ENCODE measurements around the gene SLC25A1. TPM values are rescaled to one million over a fixed set of nuclear protein-coding genes. Genes with fewer than 3 reads are reported as not detected.

SLC25A1 gene
- total and polyA plus RNA-seq, 4 donors: 36.3 to 95.8 (median 48.6) TPM

DNA sequence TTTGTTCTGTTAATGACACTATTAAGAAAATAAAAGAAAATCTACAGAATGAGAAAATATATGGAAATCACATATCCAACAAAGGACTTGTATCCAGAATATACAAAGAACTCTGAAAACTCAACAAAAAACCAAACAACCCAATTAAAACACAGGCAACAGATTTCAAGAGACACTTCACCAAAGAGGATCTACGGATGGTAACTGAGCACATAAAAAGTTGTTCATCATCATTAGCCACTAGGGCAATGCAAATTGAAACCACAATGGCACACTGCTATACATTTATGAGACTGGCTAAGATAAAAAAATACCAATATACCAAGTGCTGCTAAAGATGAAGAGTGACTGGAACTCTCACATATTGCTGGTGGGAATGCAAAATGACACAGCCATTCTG, 34.5 kb upstream of the SLC25A1 start:
- ATAC-seq (ENCODE audit: insufficient read depth, low FRiP score) (no peak), DNase-seq (no peak)
- Histone ChIP-seq H3K27ac (ENCODE audit: low read depth in 1 of 2, low read length in 1 of 2) (no peak overlapping the region), H3K9ac (ENCODE audit: insufficient read depth in 1 of 2, low read length in 2 of 2) (no peak overlapping the region), H3K36me3 (ENCODE audit: control insufficient read depth in 4 of 4, insufficient read depth in 4 of 4, low read length in 4 of 4) (peaks cover 0 to 5% (median 3%) of the 10 kb centered on the region in 4 donors), H3K4me1 (ENCODE audit: control insufficient read depth in 5 of 5, insufficient read depth in 5 of 5, low read length in 5 of 5) (peaks cover 0 to 21% (median 4%) of the 10 kb centered on the region in 5 donors), H3K9me3 (ENCODE audit: control insufficient read depth in 4 of 4, insufficient read depth in 3 of 4, low read length in 3 of 4) (no peaks in the 10 kb centered on the region), H3K27me3 (ENCODE audit: control insufficient read depth in 3 of 3, insufficient read depth in 3 of 3, low read length in 2 of 3) (no peaks in the 10 kb centered on the region), H3K4me3 (no peak overlapping the region)
- TF ChIP-seq, protein P1, sequence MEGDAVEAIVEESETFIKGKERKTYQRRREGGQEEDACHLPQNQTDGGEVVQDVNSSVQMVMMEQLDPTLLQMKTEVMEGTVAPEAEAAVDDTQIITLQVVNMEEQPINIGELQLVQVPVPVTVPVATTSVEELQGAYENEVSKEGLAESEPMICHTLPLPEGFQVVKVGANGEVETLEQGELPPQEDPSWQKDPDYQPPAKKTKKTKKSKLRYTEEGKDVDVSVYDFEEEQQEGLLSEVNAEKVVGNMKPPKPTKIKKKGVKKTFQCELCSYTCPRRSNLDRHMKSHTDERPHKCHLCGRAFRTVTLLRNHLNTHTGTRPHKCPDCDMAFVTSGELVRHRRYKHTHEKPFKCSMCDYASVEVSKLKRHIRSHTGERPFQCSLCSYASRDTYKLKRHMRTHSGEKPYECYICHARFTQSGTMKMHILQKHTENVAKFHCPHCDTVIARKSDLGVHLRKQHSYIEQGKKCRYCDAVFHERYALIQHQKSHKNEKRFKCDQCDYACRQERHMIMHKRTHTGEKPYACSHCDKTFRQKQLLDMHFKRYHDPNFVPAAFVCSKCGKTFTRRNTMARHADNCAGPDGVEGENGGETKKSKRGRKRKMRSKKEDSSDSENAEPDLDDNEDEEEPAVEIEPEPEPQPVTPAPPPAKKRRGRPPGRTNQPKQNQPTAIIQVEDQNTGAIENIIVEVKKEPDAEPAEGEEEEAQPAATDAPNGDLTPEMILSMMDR (IDR thresholded peaks at IDR 0.05; ENCODE audit: control extremely low read depth, extremely low read depth): no peak
- WGBS, 2 donors: 80 to 96% methylated on average over 1 of the region's 1 CpG

DNA sequence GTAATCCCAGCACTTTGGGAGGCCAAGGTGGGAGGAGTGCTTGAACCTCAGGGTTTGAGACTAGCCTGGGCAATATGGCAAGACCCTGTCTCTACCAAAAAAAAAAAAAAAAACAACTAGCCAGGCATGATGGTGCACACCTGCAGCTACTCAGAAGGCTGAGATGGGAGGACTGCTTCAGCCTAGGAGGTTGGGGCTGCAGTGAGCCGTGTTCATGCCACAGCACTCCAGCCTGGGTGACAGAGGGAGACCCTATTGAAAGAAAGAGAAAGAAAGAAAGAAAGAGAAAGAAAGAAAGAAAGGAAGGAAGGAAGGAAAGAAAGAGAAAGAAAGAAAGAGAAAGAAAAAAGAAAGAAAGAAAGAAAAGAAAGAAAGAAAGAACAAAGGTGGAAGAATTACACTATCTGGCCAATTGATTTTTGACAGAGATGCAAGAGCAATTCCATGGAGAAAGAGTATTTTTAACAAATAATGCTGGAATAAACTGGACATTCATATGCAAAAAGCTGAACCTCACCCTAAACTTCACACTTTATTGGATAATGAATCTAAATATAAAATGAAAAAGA, 33.9 kb upstream of the SLC25A1 start:
- TF ChIP-seq, protein P1 (IDR thresholded peaks at IDR 0.05; ENCODE audit: control extremely low read depth, extremely low read depth): no peak
- 92 to 98% methylated on average over 1 of the region's 1 CpG for WGBS, 2 donors

DNA sequence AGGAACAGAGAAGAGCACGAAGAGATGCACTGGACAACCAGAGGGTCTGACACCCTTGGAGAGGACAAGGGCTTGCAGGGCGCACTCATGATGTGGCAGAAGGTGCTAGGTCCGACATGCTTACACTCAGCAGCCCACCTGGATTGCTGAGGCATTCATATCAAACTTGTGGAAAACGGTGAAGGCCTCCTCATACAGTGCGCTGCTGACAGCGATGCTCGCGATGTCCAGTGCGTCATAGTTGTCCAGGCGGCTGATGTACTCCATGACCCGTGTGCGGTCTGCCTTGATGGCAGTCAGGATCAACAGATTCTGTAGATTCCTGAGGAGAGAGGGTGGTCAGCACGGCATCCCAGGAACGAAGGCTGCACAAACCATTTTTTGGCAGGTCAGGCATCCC, 31.7 kb upstream of the SLC25A1 start:
- ATAC-seq (ENCODE audit: insufficient read depth, low FRiP score) (no peak), DNase-seq (no peak)
- Histone ChIP-seq H3K9me3 (ENCODE audit: control insufficient read depth in 4 of 4, insufficient read depth in 3 of 4, low read length in 3 of 4) (no peaks in the 10 kb centered on the region), H3K27me3 (ENCODE audit: control insufficient read depth in 3 of 3, insufficient read depth in 3 of 3, low read length in 2 of 3) (no peaks in the 10 kb centered on the region), H3K4me3 (no peak overlapping the region), H3K4me1 (ENCODE audit: control insufficient read depth in 5 of 5, insufficient read depth in 5 of 5, low read length in 5 of 5) (peaks cover 0 to 21% (median 4%) of the 10 kb centered on the region in 5 donors), H3K27ac (ENCODE audit: low read depth in 1 of 2, low read length in 1 of 2) (no peak overlapping the region), H3K9ac (ENCODE audit: insufficient read depth in 1 of 2, low read length in 2 of 2) (no peak overlapping the region), H3K36me3 (ENCODE audit: control insufficient read depth in 4 of 4, insufficient read depth in 4 of 4, low read length in 4 of 4) (peaks cover 0 to 4% (median 1%) of the 10 kb centered on the region in 4 donors)
- TF ChIP-seq, protein P1 (IDR thresholded peaks at IDR 0.05; ENCODE audit: control extremely low read depth, extremely low read depth): no peak
- WGBS, 2 donors: 95 to 97% methylated on average over 14 of the region's 14 CpGs

More for the DNA sequence above, 33.9 kb upstream of the SLC25A1 start:
- Histone ChIP-seq H3K36me3 (ENCODE audit: control insufficient read depth in 4 of 4, insufficient read depth in 4 of 4, low read length in 4 of 4) (peaks cover 0 to 5% (median 3%) of the 10 kb centered on the region in 4 donors), H3K9me3 (ENCODE audit: control insufficient read depth in 4 of 4, insufficient read depth in 3 of 4, low read length in 3 of 4) (no peaks in the 10 kb centered on the region), H3K4me3 (no peak overlapping the region), H3K9ac (ENCODE audit: insufficient read depth in 1 of 2, low read length in 2 of 2) (no peak overlapping the region), H3K27ac (ENCODE audit: low read depth in 1 of 2, low read length in 1 of 2) (no peak overlapping the region), H3K4me1 (ENCODE audit: control insufficient read depth in 5 of 5, insufficient read depth in 5 of 5, low read length in 5 of 5) (peaks cover 0 to 21% (median 4%) of the 10 kb centered on the region in 5 donors), H3K27me3 (ENCODE audit: control insufficient read depth in 3 of 3, insufficient read depth in 3 of 3, low read length in 2 of 3) (no peaks in the 10 kb centered on the region)
- ATAC-seq (ENCODE audit: insufficient read depth, low FRiP score): no peak
- no peak for DNase-seq

Data from lung (tissue), 12 donors.